K562 (cell line): ENCODE data around the gene ARL5C. TPM values are rescaled to one million over a fixed set of nuclear protein-coding genes. Genes with fewer than 3 reads are reported as not detected.

Experiments
- ATAC-seq: fragments of 200-7000 bp; cut with Tn5 transposase; 3 replicates; pipeline ENCODE4 v1.9.1; 2020; ENCODE audit warnings: moderate library complexity
- BruUV-seq: library from RNA; stranded (reverse); fragments of 400-500 nt; replicated peaks from 2 replicates; lab custom pipeline; 2021; lab: Mats Ljungman, UMichigan
- CTCF ChIA-PET: fragments of 300-600 bp; formaldehyde crosslinking; extraction: SDS; loops from one replicate; lab custom pipeline; 2021; ENCODE audit warnings: low intra/inter-chr PET ratio; lab: Yijun Ruan, JAX
- POLR2A ChIA-PET: fragments of 300-600, 350-650 bp; sonication (Branson Sonifier 250); formaldehyde crosslinking; extraction: SDS; loops from one replicate; lab custom pipeline; 2021; ENCODE audit warnings: antibody characterized with exemption, inconsistent platforms; lab: Yijun Ruan, JAX
- DNase-seq, 4 experiments: peaks; one replicate each; pipeline versions ENCODE4 v3.0.0 to v3.0.0-alpha.2; 2011 to 2018; ENCODE audit warnings: low spot score in 3 of 4, mixed read lengths in 3 of 4; ENCODE audit errors: extremely low read depth in 1 of 4
- FAIRE-seq: peaks from 2 replicates; lab custom pipeline; 2011; peaks lifted over from hg19 to GRCh38; lab: Jason Lieb, UNC
- H2AFZ ChIP-seq: 2 replicates; pipeline ENCODE4 v1.6.0; 2011; ENCODE audit warnings: low read depth, low read length, control low read depth, inconsistent platforms
- H3K27ac ChIP-seq: fragments of 200-600 bp; 3 replicates; pipeline ENCODE4 v1.8.0; 2011; ENCODE audit warnings: low read depth, mild to moderate bottlenecking, control low read depth, inconsistent platforms, low read length, moderate library complexity, mixed read lengths; ENCODE audit errors: extremely low read depth
- H3K27me3 ChIP-seq, 2 experiments: fragments of 300-600 bp in 1 of 2; 2 replicates in 1 of 2; 3 replicates in 1 of 2; pipeline versions ENCODE4 v1.6.0 to v1.8.0; 2011; ENCODE audit warnings: inconsistent platforms in 2 of 2, low read length in 2 of 2, mild to moderate bottlenecking in 1 of 2, mixed read lengths in 1 of 2, moderate library complexity in 1 of 2; ENCODE audit not compliant: control insufficient read depth in 2 of 2, insufficient read depth in 2 of 2
- H3K36me3 ChIP-seq: fragments of 300-600 bp; 3 replicates; pipeline ENCODE4 v1.8.0; 2011; ENCODE audit warnings: mild to moderate bottlenecking, low read length, inconsistent platforms; ENCODE audit not compliant: control insufficient read depth, insufficient read depth
- H3K4me1 ChIP-seq, 2 experiments: fragments of 200-600 bp in 1 of 2; replicated peaks in 1 of 2; 2 replicates in 1 of 2; 3 replicates in 1 of 2; pipeline versions ENCODE4 v1.5.1 to v1.8.0; 2011; ENCODE audit warnings: inconsistent platforms in 2 of 2, low read length in 2 of 2, mild to moderate bottlenecking in 1 of 2, mixed read lengths in 1 of 2, moderate library complexity in 1 of 2; ENCODE audit not compliant: control insufficient read depth in 2 of 2, insufficient read depth in 2 of 2
- H3K4me2 ChIP-seq: 2 replicates; pipeline ENCODE4 v1.6.1; 2011; ENCODE audit warnings: low read length, control low read depth, inconsistent platforms, mixed read lengths; ENCODE audit not compliant: insufficient read depth
- H3K4me3 ChIP-seq: fragments of 200-600 bp; sonication (generic), shearing (Covaris generic); 2 replicates; pipeline ENCODE4 v1.5.1; 2016; ENCODE audit warnings: control low read depth, inconsistent platforms
- H3K79me2 ChIP-seq: fragments of 200-600 bp; 3 replicates; pipeline ENCODE4 v1.8.0; 2011; ENCODE audit warnings: low read length, inconsistent platforms; ENCODE audit not compliant: control insufficient read depth, insufficient read depth
- H3K9ac ChIP-seq, 2 experiments: 2 replicates each; pipeline versions ENCODE4 v1.6.0 to v1.6.1; 2011; ENCODE audit warnings: low read depth in 2 of 2, low read length in 2 of 2, control low read depth in 1 of 2, inconsistent platforms in 1 of 2, mild to moderate bottlenecking in 1 of 2, mixed read lengths in 1 of 2; ENCODE audit not compliant: insufficient read depth in 1 of 2
- H3K9me1 ChIP-seq: one replicate; pipeline ENCODE4 v1.6.0; 2011; ENCODE audit warnings: inconsistent platforms, mild to moderate bottlenecking, low read length, moderate library complexity; ENCODE audit not compliant: control insufficient read depth, insufficient read depth
- H3K9me3 ChIP-seq: replicated peaks from 2 replicates; pipeline ENCODE4 v1.5.1; 2011; ENCODE audit warnings: low read depth, low read length, inconsistent platforms; ENCODE audit not compliant: control insufficient read depth, insufficient read depth
- H4K20me1 ChIP-seq: replicated peaks from 2 replicates; pipeline ENCODE4 v1.6.1; 2011; ENCODE audit warnings: low read length, inconsistent platforms, mixed read lengths; ENCODE audit not compliant: control insufficient read depth, insufficient read depth
- ARID1B ChIP-seq: fragments of 450-650 bp; IDR thresholded peaks from 2 replicates; pipeline ENCODE4 v1.6.1; 2016; ENCODE audit warnings: antibody characterized with exemption, mild to moderate bottlenecking, inconsistent platforms
- CBFA2T2 ChIP-seq: fragments of 450-650 bp; conservative IDR thresholded peaks from 2 replicates; pipeline ENCODE4 v1.6.1; 2017; ENCODE audit warnings: mild to moderate bottlenecking
- CBFA2T3 ChIP-seq: fragments of 450-650 bp; IDR thresholded peaks from 2 replicates; pipeline ENCODE4 v1.6.1; 2017
- CXXC5 ChIP-seq: fragments of 250-450 bp; sonication (Bioruptor Pico); IDR thresholded peaks from 2 replicates; pipeline ENCODE4 v1.8.0; 2022; ENCODE audit warnings: inconsistent platforms, mild to moderate bottlenecking, moderate library complexity
- EP300 ChIP-seq: IDR thresholded peaks from 2 replicates; pipeline ENCODE4 v1.6.1; 2012; ENCODE audit warnings: low read length, improper control_type of control experiment
- KDM1A ChIP-seq, 2 experiments: fragments of 450-650 bp; IDR thresholded peaks; 2 replicates each; pipeline ENCODE4 v1.6.1; 2016; ENCODE audit warnings: mild to moderate bottlenecking in 2 of 2
- MTA3 ChIP-seq: fragments of 450-650 bp; formaldehyde crosslinking; IDR thresholded peaks from 2 replicates; pipeline ENCODE4 v1.6.1; 2017; ENCODE audit warnings: mild to moderate bottlenecking, borderline replicate concordance
- NR1H2 ChIP-seq: sonication (generic); formaldehyde crosslinking; IDR thresholded peaks from 2 replicates; pipeline ENCODE4 v1.4.0; 2020; ENCODE audit warnings: mild to moderate bottlenecking, missing genetic modification reagents
- POLR2AphosphoS5 ChIP-seq: IDR thresholded peaks from 2 replicates; pipeline ENCODE4 v1.6.1; 2011; ENCODE audit warnings: mild to moderate bottlenecking, low read depth, low read length, moderate library complexity; ENCODE audit not compliant: control insufficient read depth, insufficient read depth
- RCOR1 ChIP-seq, 2 experiments: IDR thresholded peaks; 2 replicates each; pipeline ENCODE4 v1.6.1; 2012; ENCODE audit warnings: low read depth in 2 of 2, low read length in 2 of 2, borderline replicate concordance in 1 of 2, improper control_type of control experiment in 1 of 2
- TAL1 ChIP-seq: fragments of 450-650 bp; IDR thresholded peaks from 2 replicates; pipeline ENCODE4 v1.6.1; 2016; ENCODE audit warnings: mild to moderate bottlenecking
- TCF3 ChIP-seq: sonication (generic); formaldehyde crosslinking; IDR thresholded peaks from 2 replicates; pipeline ENCODE4 v1.4.0; 2020; ENCODE audit warnings: mild to moderate bottlenecking, missing genetic modification reagents
- TEAD4 ChIP-seq, 2 experiments: sonication (generic) in 1 of 2; formaldehyde crosslinking in 1 of 2; IDR thresholded peaks; 2 replicates each; pipeline versions ENCODE4 v1.6.1 to v1.8.0; 2012 to 2022; ENCODE audit warnings: borderline replicate concordance in 1 of 2, inconsistent platforms in 1 of 2, low read length in 1 of 2, mild to moderate bottlenecking in 1 of 2, missing genetic modification reagents in 1 of 2
- TRIM24 ChIP-seq, 2 experiments: fragments of 450-650 bp; IDR thresholded peaks; 2 replicates each; pipeline ENCODE4 v1.6.1; 2016
- ZNF707 ChIP-seq: fragments of 250-450 bp; sonication (Bioruptor Pico); conservative IDR thresholded peaks from 2 replicates; pipeline ENCODE4 v1.8.0; 2022; ENCODE audit warnings: inconsistent platforms, mild to moderate bottlenecking, moderate library complexity
- WGBS: fragments of 100-300 bp; shearing (Covaris generic); methylation state at CpG from one replicate; pipeline ENCODE4 v1.1.6; 2016; ENCODE audit warnings: low coverage, mixed read lengths; ENCODE audit not compliant: insufficient coverage; ENCODE audit errors: missing lambda C conversion rate; 5-methylcytosine and 5-hydroxymethylcytosine counted together
- in situ Hi-C: fragments of 300-500 bp; cut with MboI; formaldehyde crosslinking; loops from 4 replicates; pipeline ENCODE4 v1.15.0; 2018; ENCODE audit warnings: inconsistent platforms, mixed read lengths
- intact Hi-C: fragments of 100-400 bp; cut with micrococcal nuclease; formaldehyde crosslinking; loops from 2 replicates; pipeline ENCODE4 v1.14.2; 2022
- polyA plus RNA-seq, 8 experiments: library from polyadenylated mRNA; depleted of rRNA in 4 of 8; stranded (reverse) in 5 of 8; unstranded in 3 of 8; fragments of >200 nt; fragmentation: Nextera tagmentation in 2 of 8; fragmentation: Illumina TruSeq in 1 of 8; extraction: Ambion mirVana in 2 of 8; extraction: Trizol in 1 of 8; gene quantifications; 2 replicates each; pipeline versions ENCODE4 v1.2.1 to v1.2.3, GENCODE V29; 2011 to 2014; ENCODE audit warnings: inconsistent platforms in 1 of 8, missing spikeins in 1 of 8
- total RNA-seq, 7 experiments: library from RNA; depleted of rRNA in 6 of 7; stranded (reverse); fragments of >200 nt in 6 of 7; fragmentation: Illumina TruSeq in 2 of 7; extraction: Trizol in 2 of 7; gene quantifications; 2 replicates each; pipeline versions ENCODE4 v1.2.1 to v1.2.3, GENCODE V29; 2011 to 2021; ENCODE audit warnings: low replicate concordance in 1 of 7

ARL5C gene
- total and polyA plus RNA-seq, 9 of the 15 experiments (the other 6 are each of a cell fraction or from before 2014, with no cell fraction given), result not detected

GRCh38 chr17:39134878-39135277 lies 31.1 kb downstream of the ARL5C start:
- H3K36me3 ChIP-seq, result no peaks in the 10 kb centered on the region
- 2% methylated on average over 6 of the region's 6 CpGs for WGBS
- no TSS peak for BruUV-seq
- CTCF ChIA-PET, result interaction anchor here (0.6 kb wide), 2 partner anchors 81 to 131 kb away, joined by 3 read pairs; no protein-coding TSS in a partner anchor
- H4K20me1 ChIP-seq, result no peaks in the 10 kb centered on the region
- TF ChIP-seq EP300 (peak; percentile 29; the same call in 1 of the 2 replicates), TAL1 (peak; percentile 78), RCOR1 (IDR thresholded peaks at IDR 0.05; ENCODE audit: borderline replicate concordance in 1 of 2, low read depth in 2 of 2, low read length in 2 of 2) (0 out of 4 replicates have a peak, but pooled peaks of 1 of the 2 experiments have one; percentile 18), NR1H2 (CRISPR knock-in tag) (no peak), TRIM24 (IDR thresholded peaks at IDR 0.05) (peak in 1 of 2 experiments; percentile 27; a peak in 2 of 4 replicates), KDM1A (IDR thresholded peaks at IDR 0.05) (0 out of 4 replicates have a peak, but pooled peaks of 1 of the 2 experiments have one; percentile 10), TEAD4 (IDR thresholded peaks at IDR 0.05; ENCODE audit: low read length) (peak; percentile 63; the same call in 1 of the 2 replicates), TEAD4 (CRISPR knock-in tag; IDR thresholded peaks at IDR 0.05; ENCODE audit: borderline replicate concordance) (no peak), CXXC5 (no peak), ZNF707 (CRISPR knock-in tag) (no peak), POLR2AphosphoS5 (0 out of 2 replicates have a peak, but pooled peaks have one; percentile 22), TCF3 (CRISPR knock-in tag) (peak; percentile 70), CBFA2T3 (peak; percentile 84), ARID1B (peak; percentile 71), CBFA2T2 (peak; percentile 79), MTA3 (no peak)
- no peak overlapping the region for H3K27ac ChIP-seq
- POLR2A ChIA-PET, result no interaction called here
- DNase-seq (peak in 3 of 4 experiments; percentile 34 to 40 (median 36)), ATAC-seq (no peak), FAIRE-seq (no peak)
- intact Hi-C loops, result no loop called here
- no peaks in the 10 kb centered on the region for H3K79me2 ChIP-seq
- peaks cover 5 to 13% of the 10 kb centered on the region in 2 experiments; a peak in 3 of 5 replicates for H3K4me1 ChIP-seq
- H3K4me2 ChIP-seq, result no peak overlapping the region
- no peak overlapping the region for H3K4me3 ChIP-seq
- no peak overlapping the region for H2AFZ ChIP-seq
- peaks cover 4 to 33% of the 10 kb centered on the region in 2 experiments; a peak in 1 of 5 replicates for H3K27me3 ChIP-seq
- H3K9me3 ChIP-seq, result no peaks in the 10 kb centered on the region
- H3K9ac ChIP-seq, result no peak overlapping the region
- no peaks in the 10 kb centered on the region for H3K9me1 ChIP-seq
- in situ Hi-C loops, result no loop called here
